GM19372 (cell line): ENCODE data around the gene PPP1R7.

Experiments used
- ATAC-seq: cut with Tn5 transposase; IDR thresholded peaks from one replicate; pipeline ENCODE4 v1.9.1; 2021; ENCODE audit warnings: mild to moderate bottlenecking, low read depth, moderate library complexity; ENCODE audit not compliant: unreplicated experiment

PPP1R7 gene

GRCh38 chr2:241159116-241159515 lies 8.8 kb downstream of the PPP1R7 start:
- ATAC-seq: no peak

GRCh38 chr2:241160318-241160717 lies 10.1 kb downstream of the PPP1R7 start:
- no peak for ATAC-seq

DNA sequence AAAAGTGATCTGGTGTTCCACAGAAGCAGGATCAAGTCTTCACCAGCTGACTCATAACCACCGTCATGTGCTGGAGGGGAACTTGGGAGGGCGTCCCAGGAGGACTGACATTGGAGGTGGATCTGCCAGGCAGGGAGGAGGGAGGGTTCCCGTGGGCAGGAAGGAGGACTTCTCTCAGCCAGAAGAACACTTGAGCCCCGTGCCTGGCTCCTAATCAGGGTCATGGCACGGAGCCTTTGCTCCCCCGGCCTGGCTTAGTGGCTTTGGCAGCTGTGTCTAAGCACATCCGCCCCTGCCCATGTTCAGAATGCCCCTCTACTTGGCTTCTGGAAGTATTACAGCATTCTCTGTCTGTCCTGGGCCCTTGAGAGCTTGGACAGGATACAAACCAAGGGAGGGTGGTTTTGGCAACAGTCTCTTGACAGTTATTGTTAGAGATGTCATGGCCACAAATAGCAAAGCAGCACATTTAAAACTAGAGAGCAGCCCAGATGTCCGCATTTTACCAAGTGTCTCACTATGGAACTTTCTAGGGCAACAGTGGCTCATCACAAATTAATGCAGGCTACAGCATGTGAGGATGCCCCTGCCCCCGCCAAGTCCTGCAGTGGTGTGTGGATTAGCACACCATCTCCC lies 11.5 kb downstream of the PPP1R7 start:
- ATAC-seq: no peak

DNA sequence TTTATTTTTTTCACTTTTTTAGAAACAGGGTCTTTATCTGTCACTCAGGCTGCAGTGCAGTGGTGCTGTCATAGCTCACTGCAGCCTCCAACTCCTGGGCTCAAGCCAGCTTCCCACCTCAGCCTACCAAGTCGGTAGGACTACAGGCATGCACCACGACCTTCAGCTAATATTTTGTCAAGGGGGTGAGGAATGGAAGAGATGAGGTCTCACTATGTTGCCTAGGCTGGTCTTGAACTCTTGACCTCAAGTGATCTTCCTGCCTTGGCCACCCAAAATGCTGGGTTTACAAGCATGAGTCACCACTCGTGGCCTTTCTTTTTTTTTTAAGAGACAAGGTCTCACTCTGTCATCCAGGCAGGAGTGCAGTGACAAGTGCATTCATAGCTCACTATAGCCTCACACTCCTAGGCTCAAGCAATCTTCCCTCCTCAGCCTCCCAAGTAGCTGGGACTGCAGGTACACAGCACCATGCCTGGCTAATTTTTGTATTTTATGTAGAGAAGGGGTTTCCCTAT lies 13.4 kb downstream of the PPP1R7 start:
- ATAC-seq: no peak

- no peak for ATAC-seq
Measured at GRCh38 chr2:241168366-241168765, 18.1 kb downstream of the PPP1R7 start.

DNA sequence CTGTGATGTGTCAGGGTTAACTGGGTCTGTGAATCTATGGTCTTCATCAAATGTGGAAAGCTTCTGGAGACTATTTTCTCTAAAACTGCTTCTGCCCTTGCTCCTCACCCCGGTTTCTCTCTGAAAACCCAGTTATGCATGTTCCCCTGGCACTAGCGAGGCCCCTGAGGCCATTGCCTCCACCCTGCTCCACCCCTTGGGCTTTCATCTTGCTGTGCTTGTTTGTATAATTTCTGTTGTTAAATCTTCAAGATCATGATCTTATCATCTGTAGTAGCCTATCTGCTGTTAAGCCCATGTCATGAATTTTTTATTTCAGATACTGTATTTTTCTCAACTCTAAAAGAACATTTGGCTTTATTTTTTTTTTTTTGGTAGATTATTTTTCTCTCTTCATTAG lies 23.3 kb downstream of the PPP1R7 start:
- ATAC-seq: no peak

DNA sequence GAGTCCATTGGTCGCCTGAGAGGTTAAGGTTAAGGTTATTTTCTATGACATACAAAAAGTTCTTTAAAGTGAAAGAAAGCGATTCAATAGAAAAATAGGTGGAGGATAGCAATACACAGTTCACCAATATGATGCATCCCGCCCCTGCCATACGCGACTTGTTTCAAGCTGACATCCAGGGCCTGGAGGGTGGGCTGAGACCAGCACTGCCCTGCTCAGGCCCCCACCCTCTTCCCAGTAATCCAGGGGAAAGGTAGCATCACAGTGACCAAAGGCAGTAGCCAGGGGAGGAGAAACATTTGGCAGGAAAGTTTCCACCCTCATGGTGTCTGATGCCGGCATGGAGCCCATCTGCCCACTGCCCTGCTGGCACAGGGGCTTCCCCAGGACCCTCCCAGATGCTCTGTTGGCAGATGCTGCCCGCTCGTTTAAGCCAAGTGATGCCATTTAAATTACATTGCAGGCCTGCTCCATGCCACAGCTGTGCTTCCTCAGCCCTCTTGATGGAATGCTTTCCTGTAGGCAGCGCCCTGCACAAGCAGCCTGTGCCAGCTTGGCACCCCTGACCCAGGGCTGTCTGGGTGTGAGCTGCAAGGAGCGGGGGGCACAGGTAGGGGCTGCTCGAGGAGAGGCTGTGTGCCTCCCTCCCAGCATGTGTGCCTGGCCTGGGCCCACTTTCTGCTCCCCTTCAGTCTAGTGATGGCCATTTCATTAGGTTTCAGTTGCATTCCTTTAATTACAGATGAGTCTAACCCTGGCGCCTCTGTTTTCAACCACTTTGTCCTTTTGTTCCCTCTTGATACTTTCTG lies 27.5 kb downstream of the PPP1R7 start:
- ATAC-seq: no peak

GRCh38 chr2:241178961-241179360 lies 28.7 kb downstream of the PPP1R7 start:
- no peak for ATAC-seq

DNA sequence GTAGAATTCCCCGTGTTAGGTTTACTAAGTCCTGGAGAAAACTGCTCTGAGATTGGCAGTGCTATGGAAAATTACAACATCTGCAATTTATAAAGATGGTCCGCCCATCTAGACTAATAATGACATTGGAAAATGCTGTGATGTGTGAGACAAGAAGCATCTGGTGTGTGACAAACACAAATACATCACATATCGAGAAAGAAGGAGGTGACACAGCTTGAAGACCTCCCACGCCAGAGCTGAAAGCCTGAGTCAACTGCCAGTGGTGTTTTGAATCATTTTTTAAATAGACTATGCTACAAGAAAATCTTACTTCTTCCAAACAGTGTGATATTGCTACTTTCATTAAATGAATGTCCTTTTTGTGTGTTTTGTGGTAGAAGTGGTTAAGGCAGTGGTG lies 29.6 kb downstream of the PPP1R7 start:
- ATAC-seq: no peak

GRCh38 chr2:241180495-241180894 lies 30.2 kb downstream of the PPP1R7 start:
- no peak for ATAC-seq

DNA sequence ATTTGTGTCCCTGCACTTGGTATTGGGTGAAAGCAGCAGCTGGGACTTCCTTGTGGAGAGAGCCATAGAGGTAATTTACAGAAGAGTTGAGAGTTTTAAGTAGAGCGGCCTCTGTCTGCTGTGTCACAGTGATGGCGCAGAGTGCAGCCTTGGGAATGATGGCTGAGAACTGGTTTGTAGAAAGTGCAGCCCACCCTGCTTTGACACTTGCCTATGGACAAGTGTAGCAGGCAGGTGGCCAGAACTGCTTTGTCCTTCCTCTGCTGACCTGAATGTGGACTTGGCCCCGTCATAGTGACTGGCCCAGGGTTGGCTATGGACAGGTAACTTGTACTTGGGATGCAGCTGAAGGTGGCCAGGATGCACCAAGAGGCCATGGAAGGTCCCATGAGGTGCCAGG lies 31.9 kb downstream of the PPP1R7 start:
- no peak for ATAC-seq

DNA sequence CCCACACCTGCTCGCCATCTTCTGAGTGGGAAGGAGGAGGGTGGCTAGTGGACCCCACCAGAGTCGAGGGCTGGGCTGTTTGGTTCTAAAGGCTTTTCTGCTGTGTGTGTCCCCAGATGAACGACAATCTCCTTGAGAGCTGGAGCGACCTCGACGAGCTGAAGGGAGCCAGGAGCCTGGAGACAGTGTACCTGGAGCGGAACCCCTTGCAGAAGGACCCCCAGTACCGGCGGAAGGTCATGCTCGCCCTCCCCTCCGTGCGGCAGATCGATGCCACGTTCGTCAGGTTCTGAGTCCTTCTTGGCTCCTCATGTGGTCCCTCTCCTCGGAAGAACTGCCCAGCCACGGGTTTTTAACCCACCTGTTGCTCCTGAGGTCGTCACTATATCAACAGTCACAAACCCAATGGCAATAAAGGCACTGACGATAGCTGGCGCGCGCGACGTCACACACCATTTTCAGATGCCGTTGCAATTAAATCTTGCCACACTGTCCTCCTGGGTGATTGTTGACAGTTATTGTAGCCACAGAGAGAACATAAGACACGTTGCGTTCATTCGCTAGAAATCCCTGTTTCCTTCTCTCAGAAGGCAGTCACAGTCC lies 32.4 kb downstream of the PPP1R7 start:
- no peak for ATAC-seq

- ATAC-seq: no peak
Measured at GRCh38 chr2:241183221-241183620, 33.0 kb downstream of the PPP1R7 start.

DNA sequence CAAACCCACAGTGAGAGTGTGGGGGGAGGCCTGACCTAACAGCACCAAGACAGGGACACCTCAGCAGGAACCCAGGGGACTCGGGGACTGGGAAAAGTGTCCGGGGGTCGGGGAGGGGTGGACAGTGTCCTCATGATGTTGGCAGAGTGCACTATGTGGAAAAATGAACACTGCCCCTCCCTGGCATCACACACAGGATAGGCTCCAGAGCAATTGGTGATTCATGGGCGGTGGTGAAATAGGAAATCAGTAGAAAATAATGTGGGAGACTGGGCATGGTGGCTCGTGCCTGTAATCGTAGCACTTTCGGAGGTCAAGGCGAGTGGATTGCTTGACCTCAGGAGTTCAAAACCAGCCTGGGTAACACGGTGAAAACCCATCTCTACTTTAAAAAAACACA lies 34.6 kb downstream of the PPP1R7 start:
- no peak for ATAC-seq

DNA sequence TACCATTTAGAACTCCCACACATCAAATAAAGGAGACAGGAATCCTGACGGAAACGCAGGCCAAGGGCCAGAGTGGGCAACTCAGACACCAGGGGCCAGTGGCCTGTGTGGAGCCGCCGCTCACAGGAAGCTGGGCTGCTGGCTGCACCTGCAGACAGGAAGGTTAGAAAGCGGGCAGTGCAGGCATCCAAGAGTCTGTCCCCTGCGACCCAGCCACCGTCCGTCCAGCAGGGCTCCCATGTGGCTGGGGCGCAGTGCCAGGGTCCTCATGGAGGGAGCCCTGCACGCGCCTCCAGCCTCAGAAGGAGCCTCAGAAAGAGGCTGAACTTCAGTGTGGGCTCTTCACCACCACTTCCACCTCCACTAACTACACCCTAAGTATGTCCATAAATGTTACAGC lies 35.7 kb downstream of the PPP1R7 start:
- ATAC-seq: no peak

DNA sequence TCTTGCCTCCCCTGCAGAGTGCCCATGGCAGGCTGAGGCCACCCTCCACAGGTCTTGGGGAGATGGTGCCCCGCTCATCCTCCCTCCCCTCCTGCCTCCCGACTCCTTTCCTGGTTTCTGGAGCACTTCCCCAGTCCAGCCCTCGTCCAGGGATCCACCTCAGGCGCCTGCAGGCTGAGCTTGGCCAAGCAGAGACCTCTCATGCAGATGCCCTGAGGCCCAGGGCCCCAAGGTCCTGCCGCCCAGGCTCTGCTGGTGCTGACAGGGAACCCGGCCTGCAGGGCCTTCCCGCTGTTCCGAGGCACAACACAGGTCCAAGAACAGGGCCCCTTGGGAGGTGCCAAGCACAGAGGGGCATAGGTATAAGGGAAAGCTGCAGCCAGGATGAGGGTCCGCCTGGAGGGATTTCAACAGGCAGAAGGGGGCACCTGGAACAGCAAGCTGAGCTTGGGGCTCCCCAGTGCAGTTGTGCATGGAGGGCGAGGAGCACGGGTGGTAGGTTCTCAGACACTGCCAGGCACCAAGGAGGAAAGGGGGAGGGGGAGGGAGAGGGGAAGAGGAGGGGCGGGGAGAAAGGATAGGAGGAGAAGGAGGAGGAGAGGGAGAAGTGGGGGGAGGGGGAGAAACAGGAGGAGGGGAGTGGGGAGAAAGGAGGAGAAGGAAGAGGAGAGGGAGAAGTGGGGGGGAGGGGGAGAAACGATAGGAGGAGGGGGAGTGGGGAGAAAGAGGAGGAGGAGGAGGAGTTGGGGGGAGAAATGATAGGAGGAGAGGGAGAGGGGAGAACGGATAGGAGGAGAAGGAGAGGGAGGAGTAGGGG lies 37.0 kb downstream of the PPP1R7 start:
- ATAC-seq: no peak

DNA sequence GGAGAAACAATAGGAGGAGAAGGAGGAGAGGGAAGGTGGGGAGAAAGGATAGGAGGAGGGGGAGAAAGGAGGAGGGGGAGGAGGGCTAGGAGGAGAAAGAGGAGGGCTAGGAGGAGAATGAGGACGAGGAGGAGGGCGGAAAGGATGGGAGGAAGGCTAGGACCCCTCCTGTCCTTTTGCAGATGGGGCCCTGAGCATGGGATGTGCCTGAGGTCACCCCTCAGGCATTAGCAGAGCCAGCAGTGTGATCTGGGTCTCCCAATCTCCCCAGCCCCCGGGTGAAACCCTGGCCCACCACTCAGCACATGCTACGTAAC lies 37.6 kb downstream of the PPP1R7 start:
- no peak for ATAC-seq

GRCh38 chr2:241188361-241189092 lies 38.3 kb downstream of the PPP1R7 start, which contains the start of gene ANO7:
TSS of gene ANO7 (plus strand) at chr2:241188677. CDS start at chr2:241190064, 1,387 bp downstream.
- ATAC-seq: no peak

DNA sequence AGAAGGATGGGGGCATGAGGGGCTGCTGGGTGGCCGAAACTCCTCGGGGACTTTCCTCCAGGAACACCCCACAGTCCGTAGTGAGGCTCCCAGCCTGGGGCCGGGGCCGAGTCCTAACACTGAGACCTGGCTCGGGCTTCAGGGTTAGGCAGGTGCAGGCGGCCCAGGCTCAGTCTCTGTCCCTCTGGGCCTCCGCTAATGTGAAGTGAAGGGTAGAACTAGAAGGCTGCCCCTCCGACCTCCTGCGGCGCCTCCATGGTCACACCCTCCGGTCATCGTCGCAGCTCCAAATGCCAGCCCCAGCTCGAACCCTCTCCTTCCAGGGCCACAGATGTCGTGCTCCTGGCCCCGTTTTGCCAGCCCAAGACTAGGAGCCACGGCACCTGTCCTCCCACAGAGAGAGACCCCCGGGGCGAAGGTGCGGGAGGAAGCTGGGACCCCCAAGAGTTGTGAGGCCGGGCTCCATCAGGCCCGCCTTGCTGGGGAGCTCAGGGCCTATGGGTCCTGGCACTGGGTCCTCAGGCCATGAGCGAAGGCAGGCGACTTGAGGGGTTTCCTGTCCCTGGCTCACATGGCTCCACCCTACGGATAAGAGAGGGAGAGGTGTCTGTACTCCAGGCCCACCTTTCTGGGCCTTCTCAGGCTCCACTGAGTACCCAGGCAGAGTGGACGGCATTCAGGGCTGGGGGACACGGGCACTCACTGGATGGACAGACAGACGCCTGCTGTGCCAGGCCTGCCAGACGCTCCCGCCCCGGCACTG lies 39.0 kb downstream of the PPP1R7 start:
- no peak for ATAC-seq

GRCh38 chr2:241189856-241190201 lies 39.6 kb downstream of the PPP1R7 start:
- no peak for ATAC-seq
